Keratinocyte (primary cell): Measurements from ENCODE around the gene ARHGAP24.

ENCODE experiments used
- EZH2 ChIP-seq: IDR thresholded peaks from one replicate; pipeline ENCODE4 v1.6.1; 2012; ENCODE audit warnings: inconsistent platforms, mild to moderate bottlenecking, low read length, moderate library complexity
- TF ChIP-seq, protein P1 (sequence below), 3 experiments: IDR thresholded peaks in 1 of 3; conservative IDR thresholded peaks in 1 of 3; optimal IDR thresholded peaks in 1 of 3; 2 replicates in 2 of 3; 3 replicates in 1 of 3; pipeline versions ENCODE3 to v1.5.1; 2011; ENCODE audit warnings: low read length in 3 of 3, mild to moderate bottlenecking in 3 of 3, moderate library complexity in 2 of 3, control low read depth in 1 of 3, inconsistent platforms in 1 of 3; ENCODE audit not compliant: insufficient read depth in 2 of 3; ENCODE audit errors: extremely low read depth in 1 of 3

DNA sequence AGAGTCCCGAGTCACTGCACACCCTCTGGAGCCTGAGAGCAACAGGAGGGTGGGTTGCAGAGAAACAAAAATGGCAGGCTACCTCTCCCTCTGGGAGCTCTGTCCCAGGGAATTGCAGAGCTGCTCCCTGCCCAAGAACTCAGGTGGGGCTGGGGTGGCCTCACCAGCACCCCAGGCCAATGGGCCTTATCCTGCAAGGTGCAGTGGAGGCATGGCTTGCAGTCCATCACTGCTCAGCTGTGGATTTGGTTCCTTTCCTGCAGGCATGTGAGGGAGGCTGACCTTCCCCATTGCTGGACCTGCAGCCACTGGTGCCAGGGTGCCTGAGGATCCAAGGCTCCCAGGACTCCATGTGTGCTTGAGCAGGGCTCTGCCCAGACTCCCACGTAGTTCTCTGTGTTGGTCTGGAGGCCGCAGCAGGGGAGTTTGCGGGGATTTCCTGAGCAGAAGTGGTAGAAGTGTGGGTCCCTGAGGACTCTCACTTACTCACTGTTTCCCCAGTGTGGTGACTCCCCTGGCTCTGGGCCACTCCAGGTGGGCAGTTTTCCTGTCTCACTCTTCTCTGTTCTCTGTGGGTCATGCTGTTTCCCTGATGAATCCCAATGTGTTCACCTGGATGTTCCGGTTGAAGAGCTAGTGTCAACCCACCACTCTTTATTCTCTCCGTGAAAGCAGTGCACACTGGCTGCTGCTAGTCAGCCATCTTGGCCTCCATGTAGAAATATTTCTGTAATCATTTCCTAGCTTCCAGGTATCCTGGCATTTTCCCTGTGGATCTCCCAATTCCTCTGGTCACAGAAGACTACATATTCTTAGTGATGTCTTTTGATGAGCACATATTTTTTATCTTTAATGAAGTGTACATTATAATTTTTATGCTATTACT is 82.3 kb downstream of the ARHGAP24 start:
- TF ChIP-seq, protein P1, sequence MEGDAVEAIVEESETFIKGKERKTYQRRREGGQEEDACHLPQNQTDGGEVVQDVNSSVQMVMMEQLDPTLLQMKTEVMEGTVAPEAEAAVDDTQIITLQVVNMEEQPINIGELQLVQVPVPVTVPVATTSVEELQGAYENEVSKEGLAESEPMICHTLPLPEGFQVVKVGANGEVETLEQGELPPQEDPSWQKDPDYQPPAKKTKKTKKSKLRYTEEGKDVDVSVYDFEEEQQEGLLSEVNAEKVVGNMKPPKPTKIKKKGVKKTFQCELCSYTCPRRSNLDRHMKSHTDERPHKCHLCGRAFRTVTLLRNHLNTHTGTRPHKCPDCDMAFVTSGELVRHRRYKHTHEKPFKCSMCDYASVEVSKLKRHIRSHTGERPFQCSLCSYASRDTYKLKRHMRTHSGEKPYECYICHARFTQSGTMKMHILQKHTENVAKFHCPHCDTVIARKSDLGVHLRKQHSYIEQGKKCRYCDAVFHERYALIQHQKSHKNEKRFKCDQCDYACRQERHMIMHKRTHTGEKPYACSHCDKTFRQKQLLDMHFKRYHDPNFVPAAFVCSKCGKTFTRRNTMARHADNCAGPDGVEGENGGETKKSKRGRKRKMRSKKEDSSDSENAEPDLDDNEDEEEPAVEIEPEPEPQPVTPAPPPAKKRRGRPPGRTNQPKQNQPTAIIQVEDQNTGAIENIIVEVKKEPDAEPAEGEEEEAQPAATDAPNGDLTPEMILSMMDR (optimal IDR thresholded peaks at IDR 0.05 in 1 of 3, IDR thresholded peaks at IDR 0.05 in 1 of 3, conservative IDR thresholded peaks at IDR 0.05 in 1 of 3; ENCODE audit: extremely low read depth in 1 of 3, insufficient read depth in 2 of 3, low read length in 3 of 3) = no peak
- TF ChIP-seq EZH2 = no peak
